Activated CD8-positive, alpha-beta memory T cell treated with anti-CD3 and anti-CD28 coated beads, Interleukin-2, amount 50 U/mL, for 1 hour (primary cell): ENCODE results near the gene TULP1.
"Not testable (repeated sequence)": the region's sequence is repeated elsewhere in the genome, so short reads cannot be mapped to it uniquely, and the experiment has no call there.

Experiments used
- DNase-seq: peaks from one replicate; pipeline ENCODE4 v3.0.0-alpha.2; 2020; ENCODE audit errors: extremely low read depth

The TULP1 gene

GRCh38 chr6:35512740-35513139, at the start of gene TULP1:
TULP1 (minus strand) TSS chr6:35512896; CDS start chr6:35512858, 38 bp downstream.
- no peak for DNase-seq

GRCh38 chr6:35562060-35562459, 49.4 kb upstream of the TULP1 start:
- DNase-seq, result no peak

GRCh38 chr6:35561113-35561512, 48.4 kb upstream of the TULP1 start:
- DNase-seq, result no peak

GRCh38 chr6:35558571-35558970, 45.9 kb upstream of the TULP1 start:
- no peak for DNase-seq

GRCh38 chr6:35557239-35557638, 44.5 kb upstream of the TULP1 start:
- no peak for DNase-seq

GRCh38 chr6:35554811-35555210, 42.1 kb upstream of the TULP1 start:
- no peak for DNase-seq

GRCh38 chr6:35553315-35553714, 40.6 kb upstream of the TULP1 start:
- no peak for DNase-seq

DNA sequence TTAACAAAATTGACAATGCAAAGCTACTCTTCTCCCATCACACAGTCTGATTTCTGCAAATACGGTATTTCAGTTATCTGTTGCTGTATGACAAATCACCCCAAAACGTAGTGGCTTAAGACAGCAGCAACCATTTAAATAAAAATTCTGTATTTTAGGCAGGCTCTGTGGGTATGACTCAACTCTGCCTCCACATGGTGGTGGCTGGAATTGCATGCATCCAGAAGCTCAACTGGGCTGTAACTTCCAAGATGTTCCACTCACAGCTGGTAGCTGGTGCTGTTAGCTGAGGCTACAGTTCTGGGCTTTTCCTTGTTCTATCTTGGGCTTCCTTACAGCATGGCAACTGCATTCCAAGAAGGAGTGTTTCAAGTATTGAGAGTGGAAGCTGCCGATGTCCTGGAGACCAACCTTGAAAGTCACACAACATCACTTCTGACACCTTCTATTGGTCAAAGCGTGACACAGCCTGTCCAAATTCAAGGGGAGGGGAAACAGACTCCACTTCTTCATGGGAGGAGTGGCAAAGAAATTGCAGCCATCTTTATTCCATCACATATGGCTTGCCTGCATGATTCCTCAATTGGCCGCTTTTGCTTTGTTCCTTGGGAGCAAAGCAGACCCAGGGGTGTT, 39.7 kb upstream of the TULP1 start:
- DNase-seq, result peak; percentile 10

- DNase-seq, result no peak
These were observed 37.7 kb upstream of the TULP1 start for GRCh38 chr6:35550437-35550836.

- no peak for DNase-seq
These were observed 35.0 kb upstream of the TULP1 start for GRCh38 chr6:35547676-35548075.

- DNase-seq, result no peak
These were observed 32.2 kb upstream of the TULP1 start for GRCh38 chr6:35544769-35545361.

GRCh38 chr6:35543459-35544193, 30.9 kb upstream of the TULP1 start:
- DNase-seq, result no peak

DNA sequence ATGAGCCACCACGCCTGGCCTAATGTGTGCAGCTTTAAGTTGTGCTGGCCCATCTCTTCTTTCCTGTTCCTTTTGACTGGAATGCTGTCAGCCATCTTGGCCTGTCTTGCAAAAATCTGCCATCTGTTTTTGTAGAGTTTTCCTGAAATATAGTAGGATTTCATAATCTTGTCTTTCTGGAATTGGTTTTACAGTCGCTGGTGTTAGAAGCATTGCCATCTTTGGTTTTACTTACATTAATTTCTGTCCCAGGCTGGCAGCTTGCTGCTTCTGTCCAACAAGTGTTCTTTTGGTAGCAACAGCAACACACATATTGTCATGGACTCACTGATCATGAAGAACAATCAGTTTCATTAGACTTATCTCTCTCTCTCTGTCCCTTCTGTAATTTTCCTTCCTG, 29.1 kb upstream of the TULP1 start:
- DNase-seq, result no peak

- DNase-seq, result no peak
These were observed 26.5 kb upstream of the TULP1 start for GRCh38 chr6:35539223-35539622.

DNA sequence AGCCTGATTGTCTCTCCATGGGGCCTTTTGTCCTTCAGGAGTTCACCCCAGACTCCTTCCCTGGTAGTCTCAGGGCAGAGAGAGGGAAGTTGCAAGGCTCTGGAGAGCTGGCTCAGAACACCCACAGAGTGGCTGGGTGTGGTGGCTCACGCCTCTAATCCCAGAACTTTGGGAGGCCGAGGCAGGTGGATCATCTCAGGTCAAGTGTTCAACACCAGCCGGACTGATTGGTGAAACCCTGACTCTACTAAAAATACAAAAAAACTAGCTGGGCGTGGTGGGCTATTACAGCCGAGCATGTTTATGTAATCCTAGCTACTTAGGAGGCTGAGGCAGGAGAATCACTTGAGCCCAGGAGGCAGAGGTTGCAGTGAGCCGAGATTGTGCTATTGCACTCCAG, 23.2 kb upstream of the TULP1 start:
- DNase-seq, result not testable (repeated sequence)

DNA sequence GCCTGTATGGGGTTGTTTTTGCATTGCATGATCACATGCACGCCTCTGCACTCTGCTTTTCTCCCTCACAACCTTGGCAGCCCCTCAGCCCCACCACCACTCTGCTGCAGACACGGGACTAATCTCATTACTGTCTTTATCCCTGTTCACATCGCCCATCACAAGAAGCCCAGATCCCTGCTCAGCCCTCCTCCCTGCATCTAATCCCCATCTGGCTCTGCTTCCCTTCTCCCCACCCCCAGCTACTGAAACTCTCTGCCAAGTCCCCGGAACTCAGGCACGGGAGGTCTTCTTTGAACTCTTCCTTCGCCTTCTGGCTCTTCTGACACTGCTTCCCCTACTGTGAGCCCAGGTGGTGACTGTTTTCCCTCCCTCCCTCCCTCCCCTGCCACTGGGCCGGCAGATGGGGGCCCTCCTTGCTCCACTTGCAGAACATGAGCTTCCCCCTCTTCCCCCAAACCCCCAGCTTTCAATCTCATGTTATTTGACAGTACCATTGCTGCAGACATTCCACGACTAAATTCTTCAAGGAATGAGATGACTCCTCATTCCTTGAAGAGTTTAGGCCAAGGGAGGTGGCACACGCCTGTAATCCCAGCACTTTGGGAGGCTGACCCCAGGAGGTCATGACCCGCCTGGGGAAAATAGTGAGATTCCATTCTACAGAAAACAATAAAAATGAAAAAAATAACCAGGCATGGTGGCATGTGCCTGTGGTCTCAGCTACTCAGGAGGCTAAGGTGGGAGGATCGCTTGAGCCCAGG, 21.9 kb upstream of the TULP1 start:
- DNase-seq, result no peak

DNA sequence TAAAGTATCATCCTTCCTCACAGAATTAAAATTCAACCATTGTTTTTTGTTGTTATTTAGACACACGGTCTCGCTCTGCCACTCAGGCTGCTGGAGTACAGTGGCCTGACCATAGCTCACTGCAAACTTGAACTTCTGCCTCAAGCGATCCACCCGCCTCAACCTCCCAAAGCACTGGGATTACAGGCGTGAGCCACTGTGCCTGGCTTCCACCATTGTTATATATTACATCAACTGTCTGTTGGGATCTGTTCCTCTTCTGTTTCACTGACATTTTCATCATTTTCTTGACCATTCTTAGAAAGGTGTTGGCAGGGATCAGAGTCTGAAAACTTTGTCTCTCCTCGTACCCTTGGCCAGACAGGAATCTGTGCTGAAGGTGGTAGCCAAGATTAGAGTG, 21.3 kb upstream of the TULP1 start:
- no peak for DNase-seq

- no peak for DNase-seq
These were observed 19.4 kb upstream of the TULP1 start for GRCh38 chr6:35532126-35532525.

DNA sequence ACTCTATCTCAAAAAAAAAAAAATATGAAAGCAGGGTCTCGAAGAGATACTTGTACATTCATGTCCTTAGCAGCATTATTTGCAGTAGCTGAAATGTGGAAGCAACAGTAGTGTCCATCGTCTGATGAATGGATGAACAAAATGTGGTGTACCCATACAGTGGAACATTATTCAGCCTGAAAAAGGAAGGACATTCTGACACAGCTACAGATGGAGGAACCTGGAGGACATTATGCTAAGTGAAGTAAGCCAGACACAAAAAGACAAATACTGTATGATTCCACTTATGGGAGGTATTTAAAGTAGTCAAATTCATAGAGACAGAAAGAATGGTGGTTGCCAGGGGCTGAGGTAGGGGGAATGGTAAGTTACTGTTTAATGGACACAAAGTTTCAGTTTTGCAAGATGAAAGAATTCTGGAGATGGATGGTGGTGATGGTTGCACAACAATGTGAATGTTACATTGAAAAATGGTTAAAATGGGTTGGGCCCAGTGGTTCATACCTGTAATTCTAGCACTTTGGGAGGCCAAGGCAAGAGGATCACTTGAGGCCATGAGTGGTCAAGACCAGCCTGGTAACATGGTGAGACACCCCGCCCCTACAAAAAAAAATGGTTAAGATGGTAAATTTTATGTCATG, 11.8 kb upstream of the TULP1 start:
- no peak for DNase-seq

GRCh38 chr6:35522660-35523658, 10.3 kb upstream of the TULP1 start:
- peak; percentile 39 for DNase-seq

DNA sequence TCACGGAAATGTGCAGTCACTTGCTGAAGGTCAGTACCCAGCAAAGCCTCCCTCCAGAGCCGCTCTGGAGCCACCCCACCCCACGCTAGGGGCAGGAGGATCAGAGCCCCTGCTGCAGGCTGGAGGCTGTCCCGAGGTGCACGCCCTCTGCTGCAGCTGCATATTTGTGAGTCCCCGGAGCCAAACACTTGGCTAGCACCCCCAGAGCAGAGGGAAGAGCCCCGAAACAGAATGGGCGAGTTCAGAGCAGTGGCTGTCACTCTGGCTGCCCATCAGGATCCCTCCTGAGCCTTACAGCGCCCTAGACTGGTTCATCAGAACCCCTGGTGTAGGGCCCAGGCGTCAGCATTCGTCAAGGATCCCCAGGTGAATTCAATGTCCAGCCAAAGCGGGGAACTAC, 9.5 kb upstream of the TULP1 start:
- DNase-seq, result no peak
